Activated CD4-positive, alpha-beta T cell treated with anti-CD3 and anti-CD28 coated beads, Interleukin-2, amount 50 U/mL, for 16 hours (primary cell): ENCODE data around the gene CELF4.
A peak's percentile ranks its signal among the peaks of the same experiment; 100 is the strongest.

ENCODE experiments used
- DNase-seq: peaks from one replicate; pipeline ENCODE4 v3.0.0-alpha.2; 2020

The CELF4 gene

DNA sequence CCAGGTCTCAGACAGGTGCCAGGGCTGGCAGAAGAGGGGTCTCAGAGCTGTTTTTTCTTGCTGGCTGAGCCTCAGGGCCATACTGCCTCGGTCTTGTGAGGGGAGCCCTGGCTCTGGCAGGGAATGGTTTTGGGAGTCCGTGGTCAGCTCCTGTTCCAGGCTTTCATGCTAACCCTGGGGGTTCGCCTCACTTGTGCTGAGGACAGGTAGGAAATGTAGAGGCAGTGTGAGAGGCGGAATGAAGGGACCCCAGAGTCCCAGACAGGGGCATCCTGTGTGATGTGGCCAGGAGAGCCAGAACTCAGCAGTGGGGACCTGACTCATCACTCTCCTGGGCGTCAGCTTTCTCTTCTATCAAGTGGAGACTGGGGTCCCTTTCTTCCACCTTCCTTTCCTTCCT, 5.7 kb upstream of the CELF4 start:
- no peak for DNase-seq

DNA sequence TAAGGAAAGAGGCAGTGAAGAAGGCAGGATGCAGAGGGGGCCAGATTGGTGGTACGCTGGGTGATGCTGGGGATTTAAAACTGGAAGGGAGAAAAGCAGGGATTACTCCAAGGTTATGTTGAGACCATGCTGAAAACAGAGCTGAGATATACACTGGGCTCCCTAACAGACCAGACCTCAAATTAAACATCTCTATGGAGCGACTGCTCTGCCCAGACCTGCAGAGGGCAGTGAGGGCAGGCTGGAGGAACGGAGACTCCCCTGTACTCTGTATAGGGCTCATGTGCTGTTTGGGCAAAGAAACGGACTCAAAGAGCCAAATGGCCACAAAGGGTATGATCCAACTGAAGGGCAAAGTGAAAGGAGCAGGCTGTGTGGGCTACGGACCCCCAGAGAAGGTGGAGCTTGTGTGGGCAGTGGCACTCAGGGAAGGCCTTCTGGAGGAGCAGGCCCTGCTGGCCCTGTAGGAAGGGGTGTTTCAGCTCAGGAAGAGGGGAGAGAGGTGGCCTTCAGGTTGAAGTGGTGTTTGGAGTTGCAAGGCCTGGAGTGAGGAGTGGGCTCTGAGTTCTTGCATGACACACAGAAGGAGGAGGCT, 4.8 kb upstream of the CELF4 start:
- no peak for DNase-seq

DNA sequence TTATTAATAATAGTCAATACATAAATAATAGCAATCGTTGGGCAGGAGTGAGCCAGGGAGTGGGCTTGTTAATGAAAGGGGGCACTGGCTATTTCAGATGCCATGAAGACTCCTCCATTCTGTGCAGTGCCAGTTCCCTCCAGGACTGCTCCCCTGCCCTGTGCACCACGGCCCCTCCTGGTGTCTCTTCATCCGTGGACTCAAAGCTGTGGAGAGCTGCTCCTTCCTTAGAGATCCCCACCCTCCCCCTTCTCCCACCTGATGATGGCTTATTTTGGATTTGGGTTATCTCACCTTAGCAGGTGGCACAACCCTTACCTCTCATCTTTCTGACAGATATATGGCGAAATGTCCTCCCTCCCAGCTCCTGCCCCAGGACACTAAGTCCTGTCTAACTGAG, 3.1 kb upstream of the CELF4 start:
- no peak for DNase-seq

DNA sequence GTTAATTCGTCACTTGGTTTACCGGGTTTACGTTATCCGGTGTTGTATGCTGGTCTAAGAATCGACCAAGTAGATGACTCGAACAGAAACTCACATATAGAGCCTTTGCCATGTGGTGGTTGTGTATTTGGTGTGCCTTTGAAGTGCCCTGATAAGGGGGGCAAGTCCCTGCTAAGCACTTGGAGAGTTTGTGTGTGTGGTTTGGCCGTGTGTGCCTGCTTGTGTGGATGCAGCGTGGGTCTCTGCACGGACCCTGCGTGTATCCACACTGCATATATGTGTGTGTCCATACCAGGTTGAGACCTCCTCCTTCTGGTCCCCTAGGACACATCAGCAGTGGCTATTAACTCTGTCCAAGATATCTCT, 2.4 kb upstream of the CELF4 start:
- peak; percentile 5 for DNase-seq

DNA sequence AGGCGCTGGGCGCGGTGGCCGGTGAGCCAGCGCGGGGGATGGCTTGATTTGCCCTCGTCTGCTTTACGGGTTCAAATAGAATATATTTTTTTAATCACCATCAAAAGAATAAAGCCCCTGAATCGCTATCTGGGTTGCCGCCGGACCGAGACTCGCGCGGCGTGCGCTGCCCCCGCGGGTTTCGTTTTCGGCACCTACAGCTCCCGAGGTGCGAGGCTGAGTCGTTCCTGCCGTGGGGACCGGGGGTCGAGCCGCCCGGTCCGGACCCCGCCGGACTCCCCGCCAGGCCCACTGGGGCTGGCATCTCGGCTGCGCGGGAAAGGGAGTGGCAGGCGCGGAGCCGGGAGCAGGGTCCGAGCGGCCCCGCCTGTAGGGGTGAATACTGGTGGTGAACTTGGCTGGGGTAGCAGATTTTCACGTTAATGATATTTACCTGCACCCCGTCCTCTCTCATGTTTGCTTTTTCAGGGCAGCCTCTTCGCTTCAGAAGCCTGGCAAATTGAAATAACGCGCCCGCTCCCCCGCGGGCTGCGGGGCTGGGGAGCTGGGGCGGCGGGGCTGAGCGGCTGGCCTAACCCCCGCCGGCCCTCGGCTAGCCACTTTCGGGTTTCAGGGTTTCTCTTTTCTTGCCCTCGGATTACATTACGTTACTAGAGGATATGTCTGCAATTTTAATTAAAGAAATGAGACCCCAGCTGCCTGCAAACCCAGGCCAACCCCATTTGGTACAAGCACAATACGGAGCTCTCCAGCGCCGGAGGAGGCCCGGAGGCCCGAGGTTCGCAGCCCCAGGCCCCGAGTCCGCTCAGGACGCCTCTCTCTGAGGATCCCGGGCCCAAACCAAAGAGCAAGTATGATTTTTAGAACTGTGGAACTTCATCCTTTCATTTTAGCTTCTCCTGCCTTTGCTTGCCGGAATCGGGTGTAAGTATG, 1.7 kb upstream of the CELF4 start:
- DNase-seq: no peak

DNA sequence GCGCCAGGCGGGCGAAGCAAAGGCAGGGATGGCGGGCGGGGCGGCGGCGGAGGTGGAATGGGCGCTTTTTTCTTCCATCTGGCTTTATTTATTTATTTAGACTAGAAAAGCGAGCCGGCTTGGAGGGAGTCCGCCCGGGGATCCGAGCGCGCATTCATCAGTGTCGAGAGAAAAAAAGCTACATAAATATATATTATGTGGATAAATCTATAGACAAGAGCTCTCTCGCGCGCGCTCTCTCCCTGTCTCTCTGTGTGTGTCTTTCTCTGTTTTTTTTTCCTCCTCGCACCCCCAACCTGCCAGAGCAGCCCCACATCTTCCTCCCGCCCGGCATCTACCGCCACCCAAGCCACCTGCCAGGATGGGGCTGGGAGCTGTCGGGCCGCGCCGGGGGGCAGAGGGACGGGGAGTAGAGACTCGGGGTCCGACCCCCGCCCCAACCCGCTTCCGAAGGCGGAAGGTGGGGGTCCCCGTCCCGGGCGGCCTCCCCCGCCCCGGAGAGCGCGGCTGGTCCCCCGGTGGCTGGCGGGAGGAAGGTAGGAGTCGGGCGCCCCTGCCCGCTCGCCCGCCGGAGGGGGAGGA, 972 bp upstream of the CELF4 start:
- no peak for DNase-seq

DNA sequence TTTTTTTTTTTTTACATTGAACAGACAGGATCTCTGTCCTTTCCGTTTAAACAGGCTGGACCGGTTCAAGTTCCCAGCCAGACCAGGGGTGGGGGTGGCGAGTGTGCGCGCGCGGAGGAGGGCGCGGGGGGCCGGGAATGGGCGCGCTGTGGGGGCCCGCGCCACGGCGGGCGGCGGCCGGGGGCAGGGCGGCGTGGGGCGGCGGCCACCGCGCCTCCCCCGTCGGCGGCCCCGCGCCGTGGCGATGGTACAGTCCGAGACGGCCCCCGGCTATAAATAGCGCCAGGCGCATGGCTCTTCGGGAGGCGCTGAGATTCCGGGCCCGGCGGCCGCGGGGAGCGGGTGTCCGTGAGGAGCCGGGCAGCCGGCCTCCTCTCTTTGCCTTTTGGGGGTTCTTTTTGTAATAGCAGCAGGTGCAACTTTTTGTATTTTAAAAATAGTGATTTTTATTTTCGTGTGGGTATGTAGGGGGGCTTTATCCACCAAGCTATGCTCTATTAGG, 430 bp upstream of the CELF4 start:
- no peak for DNase-seq

DNA sequence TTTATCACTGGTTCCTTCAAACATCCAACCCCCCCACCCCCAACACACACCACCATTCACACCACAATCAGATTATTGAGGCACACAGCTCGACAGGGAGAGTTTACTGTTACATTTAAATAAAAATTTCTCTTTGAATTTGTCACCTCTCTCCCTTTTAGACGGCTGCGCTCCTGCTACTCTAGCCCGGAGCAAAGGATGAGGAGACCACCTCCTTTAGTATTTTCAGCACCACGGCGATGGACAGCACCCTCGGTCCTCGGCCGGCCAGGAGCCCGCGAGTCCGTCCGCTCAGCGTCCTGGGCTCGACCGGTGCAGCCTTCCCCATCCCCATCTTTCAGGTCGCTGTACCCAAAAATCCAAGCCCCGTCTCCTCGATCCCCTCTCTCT, 892 bp downstream of the CELF4 start:
- DNase-seq: no peak

DNA sequence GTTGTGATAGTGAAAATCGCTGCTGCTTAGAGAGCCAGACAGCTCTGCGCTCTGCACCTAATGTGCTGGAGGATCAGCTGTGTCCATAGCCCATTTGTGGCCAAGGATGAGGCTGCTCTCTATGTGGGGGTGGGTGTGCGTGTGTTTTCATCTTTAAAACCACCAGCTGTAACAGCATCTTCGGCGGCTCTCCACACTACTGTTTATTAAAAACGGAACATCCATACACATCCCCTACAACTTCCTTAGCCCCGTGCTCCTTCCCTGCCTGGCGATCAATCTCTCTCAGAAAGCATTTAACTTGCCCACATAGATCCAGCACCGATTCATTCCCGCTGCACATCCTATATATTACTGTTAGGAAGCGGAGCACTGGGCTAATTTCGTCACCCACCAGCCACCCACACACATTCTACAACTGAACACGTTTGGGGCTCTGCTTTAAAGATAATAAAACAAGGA, 1.6 kb downstream of the CELF4 start:
- DNase-seq: no peak

DNA sequence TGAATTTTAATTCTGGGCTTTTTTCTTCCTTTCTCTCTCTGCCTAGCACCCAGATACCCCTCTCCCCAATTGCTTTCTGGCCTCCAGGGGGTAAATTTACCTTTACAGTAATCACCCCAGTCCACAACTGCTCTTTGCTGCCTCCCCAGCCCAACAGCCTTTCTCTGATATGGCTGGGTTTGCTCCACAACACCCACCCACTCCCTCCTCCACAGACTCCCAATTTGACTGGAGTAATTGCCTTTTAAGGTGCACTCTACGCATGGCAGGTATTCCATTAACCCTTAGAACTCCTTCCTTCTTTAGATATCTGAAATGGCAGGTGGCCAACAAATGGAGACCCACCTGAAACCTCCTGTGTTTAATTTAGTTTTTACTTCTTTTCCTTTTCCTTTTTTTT, 3.6 kb downstream of the CELF4 start:
- DNase-seq: no peak

DNA sequence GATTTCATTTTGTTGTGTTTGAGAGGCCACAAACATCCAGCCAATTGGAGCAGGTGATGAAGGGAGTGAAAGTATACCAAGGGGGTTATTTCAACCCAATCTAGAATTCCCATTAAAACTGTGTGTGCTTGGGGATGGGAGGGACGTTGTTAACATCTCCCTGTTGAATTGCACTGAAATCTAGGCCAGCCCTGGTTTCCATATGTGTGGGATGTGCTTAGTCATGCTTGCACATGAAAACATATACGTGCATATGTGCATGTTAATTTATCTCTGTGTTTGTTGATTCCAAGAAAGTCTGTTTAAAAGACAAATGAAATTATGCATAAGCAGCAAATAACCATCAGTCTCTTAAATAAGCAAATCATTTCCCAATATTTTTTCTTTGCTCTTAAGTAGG, 5.6 kb downstream of the CELF4 start:
- DNase-seq: no peak

DNA sequence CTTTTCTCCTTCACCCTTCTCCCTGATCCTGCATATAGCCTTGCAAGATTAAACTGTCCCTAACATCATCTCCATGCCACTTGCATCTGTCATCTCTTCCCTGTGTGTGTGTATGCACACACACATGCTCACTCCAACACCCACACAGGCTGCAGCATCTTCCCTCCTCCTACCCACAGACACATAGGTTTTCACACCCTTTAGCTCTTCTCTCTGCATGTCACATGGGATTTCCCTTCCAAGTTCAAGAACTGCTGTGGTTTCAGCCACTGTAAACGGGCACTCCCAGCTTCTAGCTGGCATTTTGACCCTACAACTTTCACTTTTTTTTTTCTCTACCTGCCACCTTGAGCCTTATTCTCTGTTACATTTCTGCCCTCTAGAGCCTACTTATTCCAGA, 6.4 kb downstream of the CELF4 start:
- DNase-seq: no peak

DNA sequence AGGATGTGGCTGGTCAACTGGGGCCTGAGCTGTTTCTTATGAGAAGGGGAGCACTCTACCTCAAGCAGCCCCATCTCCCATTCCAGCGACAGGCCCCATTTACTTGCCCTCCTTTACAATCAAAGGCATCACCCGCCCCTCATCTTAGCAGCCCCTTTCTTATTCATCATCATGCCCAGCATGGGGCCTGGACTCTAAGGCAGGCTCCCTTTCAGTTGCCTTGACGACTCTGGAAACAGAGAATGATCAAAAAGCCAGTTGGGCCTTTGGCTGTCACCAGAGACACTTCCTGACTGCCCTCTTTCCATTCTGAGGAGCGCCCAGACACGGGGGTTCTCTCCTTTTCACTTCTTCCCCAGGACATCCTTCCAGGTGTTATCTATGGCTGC, 11.2 kb downstream of the CELF4 start:
- DNase-seq: no peak

DNA sequence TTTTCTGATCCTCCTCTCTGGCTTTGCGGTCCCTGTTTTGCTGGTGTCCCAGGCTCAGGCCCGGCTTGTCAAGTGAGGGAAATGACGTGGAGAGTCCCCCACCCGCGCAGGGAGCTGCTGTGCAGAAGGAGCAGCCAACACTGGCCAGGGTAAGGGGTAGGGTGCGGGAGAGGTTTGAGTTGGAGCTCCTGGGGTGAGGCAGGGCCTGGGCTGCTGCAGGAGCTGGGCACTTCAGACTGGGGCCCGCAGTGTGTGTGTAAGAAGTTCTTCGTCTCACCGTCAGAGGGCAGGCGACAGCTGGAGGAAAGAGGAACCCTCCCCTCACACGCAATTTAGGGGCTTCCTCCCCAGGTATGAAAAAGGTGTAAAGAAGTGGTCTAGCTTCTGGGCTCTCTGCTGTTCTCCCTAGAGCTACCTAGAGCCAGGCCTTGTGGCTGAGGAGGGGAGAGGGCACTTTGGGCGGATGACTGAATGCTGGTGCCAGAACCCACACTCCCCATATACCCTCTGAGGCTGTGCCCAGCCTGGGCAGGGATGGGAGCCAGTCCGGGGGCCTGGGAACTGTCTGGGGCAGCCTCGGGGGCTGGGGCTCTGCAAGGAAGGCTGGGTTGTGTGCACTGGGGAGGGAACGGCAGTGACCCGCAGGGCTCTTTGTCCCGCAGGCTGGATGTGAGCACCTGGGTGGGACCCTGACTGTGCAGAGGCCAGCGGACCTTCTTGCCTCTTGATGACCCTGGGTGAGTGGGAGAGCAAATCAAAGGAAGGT, 11.8 kb downstream of the CELF4 start:
- DNase-seq: no peak

DNA sequence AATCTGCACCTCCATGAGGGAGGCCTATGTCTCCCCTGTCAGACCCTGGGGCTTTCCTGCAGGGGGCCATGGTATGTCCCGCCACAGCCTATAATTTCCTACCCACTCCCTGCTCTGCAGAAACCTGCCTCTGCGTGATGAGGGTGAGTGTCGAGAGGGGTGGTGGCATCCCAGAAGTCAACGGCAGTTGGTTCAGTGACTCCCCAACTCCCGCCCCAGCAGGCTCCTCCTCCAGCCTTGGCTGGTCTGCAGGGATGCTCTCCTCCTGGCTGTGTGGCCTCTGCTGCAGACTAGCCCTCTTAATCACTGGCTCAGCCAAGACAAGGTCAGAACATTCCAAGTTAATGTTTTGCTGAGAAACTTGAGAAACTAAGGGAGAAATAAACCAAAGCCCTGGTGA, 13.3 kb downstream of the CELF4 start:
- DNase-seq: no peak

DNA sequence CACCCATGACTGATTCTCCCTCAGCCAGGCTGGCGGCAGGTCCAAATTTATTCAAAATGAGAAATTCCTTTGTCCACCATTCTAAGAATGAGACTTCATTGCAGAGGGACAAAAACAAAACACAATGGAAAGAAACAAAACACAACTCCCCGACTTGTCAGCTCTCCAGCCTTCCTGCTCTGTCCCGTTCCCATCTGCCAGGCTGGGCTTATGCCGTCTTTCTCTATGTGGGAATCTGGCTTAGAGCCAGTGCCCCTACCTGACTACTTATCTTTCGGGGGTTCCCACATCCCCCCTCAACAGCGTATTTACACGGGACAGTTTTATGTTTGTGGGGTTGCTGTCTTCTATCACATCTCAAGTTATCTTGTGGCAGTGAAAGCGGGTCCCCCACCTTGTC, 13.8 kb downstream of the CELF4 start:
- no peak for DNase-seq

DNA sequence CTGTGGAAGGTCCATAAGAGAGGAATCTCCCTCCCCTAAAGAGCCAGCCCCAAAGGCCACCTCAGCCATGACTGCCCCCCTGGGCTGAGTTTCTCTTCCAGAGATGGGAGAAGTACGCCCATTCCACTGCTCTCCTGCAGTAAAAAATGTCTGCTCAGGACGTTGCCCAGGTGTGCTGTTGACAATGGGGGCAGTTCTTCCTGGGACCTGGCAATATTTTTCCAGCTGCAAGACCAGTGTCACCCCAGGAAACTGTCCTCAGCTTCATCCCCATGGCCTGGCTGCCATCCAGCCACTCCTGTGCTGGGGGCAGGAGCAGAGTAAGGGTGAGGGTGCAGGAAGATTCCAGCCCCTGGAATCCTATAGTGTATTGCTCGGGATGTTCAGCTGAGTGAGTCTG, 14.3 kb downstream of the CELF4 start:
- DNase-seq: no peak

DNA sequence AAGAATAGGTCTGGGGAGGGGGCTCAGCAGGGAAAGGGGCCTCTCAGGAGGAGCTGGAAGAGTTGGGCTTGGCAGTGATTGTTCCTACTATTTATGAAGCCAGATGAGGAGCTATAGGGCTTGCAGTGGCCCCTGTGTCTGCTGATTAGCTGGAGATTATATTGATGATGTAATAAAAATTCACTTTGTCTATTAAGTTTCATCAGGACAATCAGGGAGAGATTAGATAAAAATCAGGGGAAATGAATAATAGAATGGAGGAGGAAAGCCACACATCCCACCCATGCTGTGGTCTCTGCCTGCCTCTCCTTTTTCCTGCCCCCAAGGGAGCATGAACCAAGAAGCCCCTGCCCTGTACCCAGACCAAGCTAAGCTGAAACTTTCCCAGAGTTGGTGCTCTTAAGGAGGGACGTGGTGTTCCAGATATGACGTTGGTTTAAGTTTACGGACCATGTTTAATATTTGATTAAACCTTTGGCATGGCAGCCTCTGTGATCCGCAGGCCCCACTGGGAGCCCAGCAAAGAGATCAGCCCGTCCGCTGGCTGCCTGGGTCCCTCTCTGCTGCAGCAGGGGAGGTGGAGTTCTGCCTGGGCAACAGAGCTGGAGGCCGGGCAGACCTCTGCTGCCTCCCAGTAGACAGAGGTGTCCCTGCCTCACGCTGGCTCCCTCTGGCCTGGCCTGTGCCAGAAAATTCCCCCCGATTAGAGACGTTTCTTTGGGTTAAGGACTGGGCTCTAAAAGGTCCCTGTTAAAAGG, 15.3 kb downstream of the CELF4 start:
- no peak for DNase-seq

DNA sequence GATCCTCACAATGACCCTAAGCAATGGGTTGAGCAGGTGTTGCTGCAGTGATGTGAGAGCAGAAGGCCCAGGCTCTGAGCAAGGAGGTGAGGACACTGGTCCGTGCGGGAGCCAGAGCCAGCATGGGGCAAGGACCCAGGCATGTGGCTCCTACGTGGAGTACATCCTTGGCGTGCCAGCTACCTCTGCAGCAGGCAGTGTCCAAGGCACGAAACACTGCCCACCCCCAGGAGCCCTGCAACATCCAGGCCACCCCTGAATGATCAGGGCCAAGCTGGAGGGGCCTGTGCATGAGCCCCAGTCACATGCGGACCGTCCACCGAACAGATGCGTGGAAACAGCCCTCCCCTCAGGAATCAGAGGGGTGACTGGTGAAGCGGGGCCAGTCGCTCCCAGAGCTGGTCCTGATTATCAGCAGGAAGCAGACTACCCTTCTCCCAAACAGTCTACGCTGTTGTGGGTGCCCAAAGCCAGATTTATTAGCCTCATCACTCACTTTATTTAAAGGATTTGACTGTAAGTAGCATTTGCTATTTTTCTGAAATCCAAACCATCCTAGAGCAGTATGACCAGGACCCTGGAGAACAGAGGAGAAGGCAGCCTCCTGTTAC, 16.8 kb downstream of the CELF4 start:
- no peak for DNase-seq

DNA sequence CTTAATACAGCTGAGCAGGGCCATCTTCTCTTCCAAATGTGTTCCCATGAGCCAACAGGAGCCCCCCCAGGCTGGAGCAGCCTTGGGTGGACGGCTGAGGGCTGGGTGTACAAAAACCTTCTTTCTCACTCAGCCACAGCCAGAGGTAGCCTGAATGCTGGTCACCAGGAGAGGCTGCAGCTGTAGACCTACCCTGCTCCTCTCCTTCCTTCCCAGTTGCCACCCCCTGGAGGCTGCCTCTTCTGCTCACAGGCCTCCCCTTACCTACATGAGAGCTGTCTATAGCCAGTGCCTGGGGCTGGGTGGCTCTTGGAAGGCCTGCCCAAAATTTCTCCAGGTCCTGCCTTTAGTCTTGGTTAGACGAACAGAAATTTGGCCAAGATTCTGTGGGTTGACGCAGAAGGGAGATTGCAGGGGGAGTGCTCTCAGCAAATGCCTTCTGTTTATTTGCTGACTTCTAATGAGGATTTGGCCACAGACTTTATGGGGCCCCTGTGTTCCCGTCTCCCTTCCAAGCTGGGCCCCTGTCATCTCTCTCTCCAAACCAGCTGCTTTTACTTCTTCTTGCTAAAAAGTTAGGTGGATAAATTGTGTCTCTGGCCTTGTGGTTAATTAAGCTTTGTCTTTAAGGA, 18.3 kb downstream of the CELF4 start:
- DNase-seq: no peak

DNA sequence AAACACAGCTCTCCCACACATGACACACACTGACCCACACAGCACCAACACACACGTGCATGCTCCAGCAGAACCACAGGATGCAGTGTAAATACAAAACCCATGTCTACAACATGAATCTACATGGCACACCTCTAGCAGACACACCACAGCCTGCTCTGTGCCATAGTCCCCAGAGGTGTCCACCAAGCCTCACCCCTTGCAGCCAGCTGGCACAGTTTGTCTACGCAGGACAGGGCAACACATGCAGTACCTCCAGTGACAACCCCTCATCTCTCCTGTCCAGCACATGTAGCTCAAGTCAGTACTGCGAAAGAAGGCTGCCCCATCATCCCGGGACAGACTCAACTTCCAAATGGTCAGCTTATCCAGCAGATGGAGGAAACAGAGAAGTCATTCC, 18.9 kb downstream of the CELF4 start:
- DNase-seq: no peak

DNA sequence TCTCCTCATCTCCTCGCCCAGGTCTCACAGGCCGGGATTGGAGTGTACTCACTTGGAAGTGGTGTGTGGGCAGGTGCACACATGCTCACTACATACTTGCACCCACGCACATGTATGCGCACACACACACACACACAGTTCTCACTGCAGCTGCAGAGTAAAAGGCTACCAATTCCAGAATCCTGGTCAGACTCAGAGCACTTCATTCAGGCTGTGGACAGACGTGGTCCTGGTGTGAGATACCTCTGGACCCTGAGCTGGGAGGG, 19.4 kb downstream of the CELF4 start:
- no peak for DNase-seq
